MM.1S (cell line): ENCODE data around the gene TRAP1.
"Not testable (repeated sequence)": the region's sequence is repeated elsewhere in the genome, so short reads cannot be mapped to it uniquely, and the experiment has no call there.

Source experiments
- DNase-seq: peaks from one replicate; pipeline ENCODE4 v3.0.0-alpha.2; 2015
- H2AFZ ChIP-seq: fragments of 300-600 bp; sonication (generic); 2 replicates; pipeline ENCODE4 v1.6.0; 2016; ENCODE audit warnings: antibody characterized with exemption, low read length
- H3F3A ChIP-seq: fragments of 300-600 bp; sonication (generic); 2 replicates; pipeline ENCODE4 v1.6.1; 2016; ENCODE audit warnings: mild to moderate bottlenecking, antibody characterized with exemption, low read length, moderate library complexity, mixed read lengths; ENCODE audit not compliant: insufficient read depth
- H3K27ac ChIP-seq: fragments of 300-600 bp; sonication (generic); 2 replicates; pipeline ENCODE4 v1.5.1; 2016; ENCODE audit warnings: mild to moderate bottlenecking, low read length
- H3K27me3 ChIP-seq: fragments of 300-600 bp; sonication (generic); replicated peaks from 2 replicates; pipeline ENCODE4 v1.6.0; 2016; ENCODE audit warnings: low read length; ENCODE audit not compliant: insufficient read depth
- H3K36me3 ChIP-seq: fragments of 300-600 bp; sonication (generic); replicated peaks from 2 replicates; pipeline ENCODE4 v1.6.1; 2016; ENCODE audit warnings: mild to moderate bottlenecking, low read length, mixed read lengths; ENCODE audit not compliant: insufficient read depth
- H3K4me1 ChIP-seq: fragments of 300-600 bp; sonication (generic); 2 replicates; pipeline ENCODE4 v1.6.1; 2016; ENCODE audit warnings: low read length, mixed read lengths
- H3K4me2 ChIP-seq: fragments of 300-600 bp; sonication (generic); 2 replicates; pipeline ENCODE4 v1.6.0; 2016; ENCODE audit warnings: low read depth, low read length
- H3K4me3 ChIP-seq: fragments of 300-600 bp; sonication (generic); 2 replicates; pipeline ENCODE4 v1.5.1; 2016; ENCODE audit warnings: low read length, mixed read lengths
- H3K79me2 ChIP-seq: fragments of 300-600 bp; sonication (generic); 2 replicates; pipeline ENCODE4 v1.6.1; 2016; ENCODE audit warnings: mixed run types, low read length, mixed read lengths
- H3K9ac ChIP-seq: fragments of 300-600 bp; sonication (generic); 2 replicates; pipeline ENCODE4 v1.6.1; 2016; ENCODE audit warnings: low read length, mixed read lengths
- H3K9me2 ChIP-seq: fragments of 300-600 bp; sonication (generic); replicated peaks from 2 replicates; pipeline ENCODE4 v1.6.1; 2016; ENCODE audit warnings: mild to moderate bottlenecking, low read length, mixed read lengths; ENCODE audit not compliant: insufficient read depth
- H3K9me3 ChIP-seq: fragments of 300-600 bp; sonication (generic); replicated peaks from 2 replicates; pipeline ENCODE4 v1.6.1; 2016; ENCODE audit warnings: mild to moderate bottlenecking, low read length, mixed read lengths; ENCODE audit not compliant: insufficient read depth
- H4K20me1 ChIP-seq: fragments of 300-600 bp; sonication (generic); 2 replicates; pipeline ENCODE4 v1.6.1; 2016; ENCODE audit warnings: mild to moderate bottlenecking, low read length, moderate library complexity, mixed read lengths; ENCODE audit not compliant: insufficient read depth
- EZH2 ChIP-seq: fragments of 300-600 bp; sonication (generic); optimal IDR thresholded peaks from 2 replicates; pipeline ENCODE3; 2017; ENCODE audit warnings: low read depth, mild to moderate bottlenecking, antibody characterized with exemption, low read length, mixed read lengths
- EZH2phosphoT487 ChIP-seq: fragments of 300-600 bp; sonication (generic); IDR thresholded peaks from 2 replicates; pipeline ENCODE4 v1.6.1; 2018; ENCODE audit warnings: antibody characterized with exemption, low read length
- TF ChIP-seq, protein P1 (sequence below): fragments of 300-600 bp; sonication (generic); IDR thresholded peaks from 2 replicates; pipeline ENCODE4 v1.5.1; 2016; ENCODE audit warnings: antibody characterized with exemption, low read length, mixed read lengths

TRAP1 gene

DNA sequence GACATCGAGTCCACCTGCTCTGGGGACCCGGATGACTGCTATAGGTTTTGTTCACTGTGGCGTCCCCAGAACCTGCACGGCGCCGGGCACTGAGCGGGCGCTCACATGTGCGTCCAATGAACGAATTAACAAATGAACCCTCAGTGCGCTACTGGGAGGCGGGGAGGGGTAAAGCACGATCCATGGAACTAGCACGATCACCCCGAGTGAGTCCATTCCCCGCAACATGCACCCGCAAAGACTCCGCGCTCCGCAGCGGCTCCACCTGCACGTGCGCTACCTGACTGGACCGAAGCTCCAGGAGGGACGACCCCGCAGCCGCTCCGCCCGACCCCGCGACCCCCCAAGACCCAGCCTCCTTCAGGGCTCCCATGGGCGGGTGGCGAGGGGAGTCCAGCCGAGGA lies 491 bp downstream of the TRAP1 start:
- Histone ChIP-seq H3K27ac (peak overlapping the region; percentile 52; the same call in 1 of the 2 replicates), H3K36me3 (no peaks in the 10 kb centered on the region), H4K20me1 (no peaks in the 10 kb centered on the region), H3K4me1 (peaks cover 4% of the 10 kb centered on the region; the same call in 1 of the 2 replicates), H3K4me2 (peak overlapping the region; percentile 86), H3F3A (no peaks in the 10 kb centered on the region), H3K9me2 (no peaks in the 10 kb centered on the region), H2AFZ (peak overlapping the region; percentile 99), H3K4me3 (peak overlapping the region; percentile 100), H3K79me2 (peaks cover 53% of the 10 kb centered on the region), H3K27me3 (no peaks in the 10 kb centered on the region), H3K9ac (peak overlapping the region; percentile 97), H3K9me3 (no peaks in the 10 kb centered on the region)
- DNase-seq, result peak; percentile 52
- TF ChIP-seq EZH2 (no peak), EZH2phosphoT487 (no peak)

GRCh38 chr16:3715430-3715829 lies 1.9 kb downstream of the TRAP1 start:
- no peak for DNase-seq
- no peak overlapping the region for H3K9ac ChIP-seq
- TF ChIP-seq, protein P1, sequence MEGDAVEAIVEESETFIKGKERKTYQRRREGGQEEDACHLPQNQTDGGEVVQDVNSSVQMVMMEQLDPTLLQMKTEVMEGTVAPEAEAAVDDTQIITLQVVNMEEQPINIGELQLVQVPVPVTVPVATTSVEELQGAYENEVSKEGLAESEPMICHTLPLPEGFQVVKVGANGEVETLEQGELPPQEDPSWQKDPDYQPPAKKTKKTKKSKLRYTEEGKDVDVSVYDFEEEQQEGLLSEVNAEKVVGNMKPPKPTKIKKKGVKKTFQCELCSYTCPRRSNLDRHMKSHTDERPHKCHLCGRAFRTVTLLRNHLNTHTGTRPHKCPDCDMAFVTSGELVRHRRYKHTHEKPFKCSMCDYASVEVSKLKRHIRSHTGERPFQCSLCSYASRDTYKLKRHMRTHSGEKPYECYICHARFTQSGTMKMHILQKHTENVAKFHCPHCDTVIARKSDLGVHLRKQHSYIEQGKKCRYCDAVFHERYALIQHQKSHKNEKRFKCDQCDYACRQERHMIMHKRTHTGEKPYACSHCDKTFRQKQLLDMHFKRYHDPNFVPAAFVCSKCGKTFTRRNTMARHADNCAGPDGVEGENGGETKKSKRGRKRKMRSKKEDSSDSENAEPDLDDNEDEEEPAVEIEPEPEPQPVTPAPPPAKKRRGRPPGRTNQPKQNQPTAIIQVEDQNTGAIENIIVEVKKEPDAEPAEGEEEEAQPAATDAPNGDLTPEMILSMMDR, result no peak
- no peak for TF ChIP-seq EZH2phosphoT487
- no peak for TF ChIP-seq EZH2
- H4K20me1 ChIP-seq, result no peaks in the 10 kb centered on the region
- H3K9me3 ChIP-seq, result no peaks in the 10 kb centered on the region
- H3K27me3 ChIP-seq, result no peaks in the 10 kb centered on the region
- peaks cover 65% of the 10 kb centered on the region for H3K79me2 ChIP-seq
- no peak overlapping the region for H3K4me3 ChIP-seq
- no peaks in the 10 kb centered on the region for H3F3A ChIP-seq
- H3K36me3 ChIP-seq, result no peaks in the 10 kb centered on the region
- H3K4me1 ChIP-seq, result peaks cover 4% of the 10 kb centered on the region; the same call in 1 of the 2 replicates
- H3K4me2 ChIP-seq, result no peak overlapping the region
- H3K9me2 ChIP-seq, result no peaks in the 10 kb centered on the region
- H2AFZ ChIP-seq, result no peak overlapping the region
- no peak overlapping the region for H3K27ac ChIP-seq

GRCh38 chr16:3714378-3714777 lies 2.9 kb downstream of the TRAP1 start:
- not testable (repeated sequence) for H3F3A ChIP-seq, H3K27me3 ChIP-seq, H2AFZ ChIP-seq, H3K4me3 ChIP-seq, H4K20me1 ChIP-seq, H3K4me2 ChIP-seq, H3K9me3 ChIP-seq, H3K36me3 ChIP-seq, H3K9ac ChIP-seq, H3K9me2 ChIP-seq, H3K27ac ChIP-seq, H3K4me1 ChIP-seq, DNase-seq
- H3K79me2 ChIP-seq, result peaks cover 74% of the 10 kb centered on the region

GRCh38 chr16:3713587-3714242 lies 3.6 kb downstream of the TRAP1 start:
- DNase-seq, result no peak
- TF ChIP-seq EZH2phosphoT487 (no peak), EZH2 (no peak)
- TF ChIP-seq, protein P1, result no peak
- Histone ChIP-seq H2AFZ (no peak overlapping the region), H3K27ac (no peak overlapping the region), H3K9me3 (no peaks in the 10 kb centered on the region), H3K4me2 (no peak overlapping the region), H3K27me3 (no peaks in the 10 kb centered on the region), H3K4me3 (no peak overlapping the region), H3K36me3 (no peaks in the 10 kb centered on the region), H3K9me2 (no peaks in the 10 kb centered on the region), H3F3A (no peaks in the 10 kb centered on the region), H3K79me2 (peaks cover 78% of the 10 kb centered on the region), H4K20me1 (no peaks in the 10 kb centered on the region), H3K9ac (no peak overlapping the region), H3K4me1 (peaks cover 4% of the 10 kb centered on the region; the same call in 1 of the 2 replicates)
